Hepatocyte (in vitro differentiated cells): ENCODE measurements around the gene ZNF326. TPM values are rescaled to one million over a fixed set of nuclear protein-coding genes. Genes with fewer than 3 reads are reported as not detected.

Source experiments
- DNase-seq: peaks from one replicate; pipeline ENCODE4 v3.0.0-alpha.2; 2016; ENCODE audit warnings: low spot score
- H2AFZ ChIP-seq: fragments of 200-600 bp; sonication (generic); 2 replicates; pipeline ENCODE4 v1.6.0; 2016; ENCODE audit warnings: antibody characterized with exemption, mild to moderate bottlenecking
- H3K27ac ChIP-seq: fragments of 200-600 bp; sonication (generic); 2 replicates; pipeline ENCODE4 v1.5.1; 2016; ENCODE audit warnings: mild to moderate bottlenecking
- H3K27me3 ChIP-seq: fragments of 200-600 bp; sonication (generic); 2 replicates; pipeline ENCODE4 v1.6.1; 2016
- H3K36me3 ChIP-seq: fragments of 200-600 bp; sonication (generic); replicated peaks from 2 replicates; pipeline ENCODE4 v1.5.1; 2016; ENCODE audit warnings: low read depth; ENCODE audit not compliant: insufficient read depth
- H3K4me1 ChIP-seq: fragments of 200-600 bp; sonication (generic); 2 replicates; pipeline ENCODE4 v1.5.1; 2016; ENCODE audit warnings: mild to moderate bottlenecking, moderate library complexity; ENCODE audit not compliant: insufficient read depth
- H3K4me2 ChIP-seq: fragments of 200-600 bp; sonication (generic); 2 replicates; pipeline ENCODE4 v1.6.0; 2016
- H3K4me3 ChIP-seq: fragments of 200-600 bp; sonication (generic); 2 replicates; pipeline ENCODE4 v1.5.1; 2016; ENCODE audit warnings: mild to moderate bottlenecking
- H3K79me2 ChIP-seq: fragments of 200-600 bp; sonication (generic); 2 replicates; pipeline ENCODE4 v1.6.0; 2017; ENCODE audit warnings: mild to moderate bottlenecking
- H3K9me2 ChIP-seq: fragments of 200-600 bp; sonication (generic); replicated peaks from 2 replicates; pipeline ENCODE4 v1.6.0; 2017; ENCODE audit warnings: mild to moderate bottlenecking; ENCODE audit not compliant: insufficient read depth
- H3K9me3 ChIP-seq: fragments of 200-600 bp; sonication (generic); 2 replicates; pipeline ENCODE4 v1.5.1; 2016; ENCODE audit warnings: low read depth, mild to moderate bottlenecking
- H4K20me1 ChIP-seq: fragments of 200-600 bp; sonication (generic); 2 replicates; pipeline ENCODE4 v1.6.0; 2016; ENCODE audit warnings: mild to moderate bottlenecking; ENCODE audit not compliant: insufficient read depth, poor library complexity, severe bottlenecking
- CTCF ChIP-seq: fragments of 200-600 bp; sonication (generic); IDR thresholded peaks from 2 replicates; pipeline ENCODE4 v1.5.1; 2016; ENCODE audit warnings: antibody characterized with exemption, mild to moderate bottlenecking; ENCODE audit not compliant: poor library complexity
- EZH2 ChIP-seq: fragments of 200-600 bp; sonication (generic); IDR thresholded peaks from 2 replicates; pipeline ENCODE4 v1.6.1; 2016; ENCODE audit warnings: antibody characterized with exemption, mild to moderate bottlenecking, borderline replicate concordance
- EZH2phosphoT487 ChIP-seq: fragments of 200-600 bp; sonication (generic); IDR thresholded peaks from one replicate; pipeline ENCODE4 v1.6.1; 2018; ENCODE audit warnings: antibody characterized with exemption, mild to moderate bottlenecking, low read depth, moderate library complexity; ENCODE audit not compliant: unreplicated experiment, severe bottlenecking
- WGBS: methylation state at CpG from one replicate; pipeline ENCODE4 v1.1.6; 2016; ENCODE audit warnings: low lambda C conversion rate; ENCODE audit errors: missing lambda C conversion rate; 5-methylcytosine and 5-hydroxymethylcytosine counted together
- polyA plus RNA-seq: library from polyadenylated mRNA; unstranded; fragments of >200 nt; fragmentation: Nextera tagmentation; extraction: Ambion mirVana; gene quantifications from 2 replicates; pipeline ENCODE4 v1.2.1, GENCODE V29; 2016
- total RNA-seq: library from RNA; depleted of rRNA; stranded (reverse); fragments of >200 nt; gene quantifications from 2 replicates; pipeline ENCODE4 v1.2.3, GENCODE V29; 2014

ZNF326 gene
- total and polyA plus RNA-seq, 2 experiments from 2014 or later: 16.1 to 25.7 TPM

- Histone ChIP-seq H3K27ac (no peak overlapping the region), H3K27me3 (no peaks in the 10 kb centered on the region), H3K4me1 (peaks cover 33% of the 10 kb centered on the region), H3K9me3 (no peaks in the 10 kb centered on the region), H2AFZ (no peak overlapping the region), H3K9me2 (no peaks in the 10 kb centered on the region), H3K4me3 (no peak overlapping the region), H3K4me2 (peak overlapping the region; percentile 1), H3K36me3 (no peaks in the 10 kb centered on the region), H3K79me2 (peaks cover 90% of the 10 kb centered on the region), H4K20me1 (peaks cover 84% of the 10 kb centered on the region)
- TF ChIP-seq EZH2phosphoT487: no peak
- no peak for TF ChIP-seq CTCF
- TF ChIP-seq EZH2: no peak
- no peak for DNase-seq
Observed at GRCh38 chr1:89999208-89999607, 4.3 kb downstream of the ZNF326 start.

- H3K27me3 ChIP-seq: no peaks in the 10 kb centered on the region
- no peak overlapping the region for H2AFZ ChIP-seq
- H3K9me3 ChIP-seq: no peaks in the 10 kb centered on the region
- no peaks in the 10 kb centered on the region for H3K36me3 ChIP-seq
- no peaks in the 10 kb centered on the region for H3K9me2 ChIP-seq
- 79% methylated on average over 3 of the region's 3 CpGs for WGBS
- no peak for DNase-seq
- H3K4me2 ChIP-seq: peak overlapping the region; percentile 1
- no peak overlapping the region for H3K4me3 ChIP-seq
- H3K27ac ChIP-seq: no peak overlapping the region
- H4K20me1 ChIP-seq: peaks cover 88% of the 10 kb centered on the region
- H3K79me2 ChIP-seq: peaks cover 94% of the 10 kb centered on the region
- H3K4me1 ChIP-seq: peaks cover 33% of the 10 kb centered on the region
- TF ChIP-seq EZH2: no peak
- no peak for TF ChIP-seq CTCF
- no peak for TF ChIP-seq EZH2phosphoT487
Observed at GRCh38 chr1:89999628-90000027, 4.7 kb downstream of the ZNF326 start.

- Histone ChIP-seq H3K4me3 (no peak overlapping the region), H3K9me3 (no peaks in the 10 kb centered on the region), H3K4me2 (no peak overlapping the region), H3K27ac (no peak overlapping the region), H3K9me2 (no peaks in the 10 kb centered on the region), H3K4me1 (peaks cover 33% of the 10 kb centered on the region), H3K79me2 (peaks cover 100% of the 10 kb centered on the region), H2AFZ (no peak overlapping the region), H3K27me3 (no peaks in the 10 kb centered on the region), H4K20me1 (peaks cover 88% of the 10 kb centered on the region), H3K36me3 (no peaks in the 10 kb centered on the region)
- no peak for DNase-seq
- no peak for TF ChIP-seq EZH2
- no peak for TF ChIP-seq CTCF
- TF ChIP-seq EZH2phosphoT487: no peak
- WGBS: 100% methylated on average over 2 of the region's 2 CpGs
Observed at GRCh38 chr1:90000934-90001676, 6.2 kb downstream of the ZNF326 start.
